LNCAP (cell line): Measurements from ENCODE around the gene BCAS3.

Experiments
- TF ChIP-seq, protein P1 (sequence below): fragments of 450-650 bp; IDR thresholded peaks from 2 replicates; pipeline ENCODE4 v1.5.1; 2017; ENCODE audit warnings: mild to moderate bottlenecking

The BCAS3 gene

DNA sequence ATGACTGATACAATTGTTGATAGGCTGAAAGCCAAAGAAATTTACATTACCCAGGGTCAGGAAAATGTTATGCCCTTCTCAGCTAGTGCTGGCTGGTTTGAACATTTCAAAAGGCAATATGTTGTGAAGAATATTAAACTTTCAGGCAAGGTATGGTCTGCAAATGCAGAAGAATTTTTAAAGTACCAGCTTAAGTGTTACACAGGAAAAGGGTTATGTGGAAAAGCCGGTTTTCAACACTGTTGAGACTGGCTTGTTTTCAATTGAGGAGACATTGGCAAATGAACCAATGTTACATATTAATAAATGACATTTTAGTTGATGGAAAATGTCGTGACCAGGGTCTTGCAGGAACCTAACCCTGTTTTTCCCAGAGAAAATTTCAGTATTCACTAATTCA, 506.1 kb downstream of the BCAS3 start:
- TF ChIP-seq, protein P1, sequence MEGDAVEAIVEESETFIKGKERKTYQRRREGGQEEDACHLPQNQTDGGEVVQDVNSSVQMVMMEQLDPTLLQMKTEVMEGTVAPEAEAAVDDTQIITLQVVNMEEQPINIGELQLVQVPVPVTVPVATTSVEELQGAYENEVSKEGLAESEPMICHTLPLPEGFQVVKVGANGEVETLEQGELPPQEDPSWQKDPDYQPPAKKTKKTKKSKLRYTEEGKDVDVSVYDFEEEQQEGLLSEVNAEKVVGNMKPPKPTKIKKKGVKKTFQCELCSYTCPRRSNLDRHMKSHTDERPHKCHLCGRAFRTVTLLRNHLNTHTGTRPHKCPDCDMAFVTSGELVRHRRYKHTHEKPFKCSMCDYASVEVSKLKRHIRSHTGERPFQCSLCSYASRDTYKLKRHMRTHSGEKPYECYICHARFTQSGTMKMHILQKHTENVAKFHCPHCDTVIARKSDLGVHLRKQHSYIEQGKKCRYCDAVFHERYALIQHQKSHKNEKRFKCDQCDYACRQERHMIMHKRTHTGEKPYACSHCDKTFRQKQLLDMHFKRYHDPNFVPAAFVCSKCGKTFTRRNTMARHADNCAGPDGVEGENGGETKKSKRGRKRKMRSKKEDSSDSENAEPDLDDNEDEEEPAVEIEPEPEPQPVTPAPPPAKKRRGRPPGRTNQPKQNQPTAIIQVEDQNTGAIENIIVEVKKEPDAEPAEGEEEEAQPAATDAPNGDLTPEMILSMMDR = no peak

DNA sequence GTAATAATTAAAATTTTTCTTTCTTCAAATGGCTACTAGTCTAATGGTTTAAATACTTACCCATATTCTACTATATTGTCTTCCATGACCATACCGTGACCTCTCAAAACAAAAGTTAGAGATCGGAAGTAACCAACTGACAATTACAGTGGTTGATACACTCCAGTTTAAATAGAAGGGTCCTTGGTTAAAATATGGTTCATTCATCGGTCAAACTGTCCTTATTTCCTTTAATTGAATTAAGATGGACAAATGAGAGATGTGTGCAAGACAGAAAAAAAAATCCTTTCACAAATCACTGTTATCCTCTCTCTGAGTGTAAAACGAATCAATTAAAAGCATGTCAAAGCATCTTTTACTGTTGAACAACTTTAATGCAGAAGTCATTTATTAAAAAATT, 507.7 kb downstream of the BCAS3 start:
- TF ChIP-seq, protein P1 = no peak

DNA sequence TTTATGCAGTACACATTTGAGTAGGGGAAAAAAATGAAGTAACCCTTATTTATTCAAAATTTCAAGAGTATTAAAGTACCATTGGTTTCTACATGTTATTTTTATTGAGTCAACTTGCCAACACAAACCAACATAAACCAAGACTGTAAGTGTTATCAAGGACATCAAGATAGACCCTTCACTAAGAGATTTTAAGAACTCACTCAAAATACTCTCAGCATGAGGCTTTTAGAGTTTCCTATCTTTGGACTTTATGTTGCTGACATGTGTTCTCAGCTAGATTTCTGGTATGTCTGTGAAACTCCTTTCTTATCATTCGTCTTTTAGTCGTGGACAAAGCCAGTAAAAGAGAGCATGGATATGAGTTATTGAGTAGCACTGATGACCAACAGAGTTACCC, 509.4 kb downstream of the BCAS3 start:
- TF ChIP-seq, protein P1 = no peak

DNA sequence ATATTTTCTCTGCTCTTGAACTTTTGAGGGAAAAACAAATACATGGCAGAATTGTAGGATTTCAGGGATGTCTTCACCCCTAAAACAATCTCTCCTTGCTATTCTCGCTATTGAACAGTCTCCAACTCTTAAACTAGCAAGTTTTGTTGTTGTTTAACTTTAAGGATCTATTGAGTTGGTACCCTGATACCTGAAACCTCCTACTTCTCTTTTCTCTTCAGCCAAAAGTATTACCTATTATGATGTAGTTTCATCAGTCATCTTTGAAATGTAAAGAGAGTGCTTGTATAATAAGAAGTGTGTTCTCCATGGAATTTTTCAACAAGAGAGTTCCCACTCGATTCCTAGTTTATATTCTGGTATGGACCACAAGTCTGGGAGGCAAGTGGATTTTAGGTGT, 510.4 kb downstream of the BCAS3 start:
- TF ChIP-seq, protein P1 = no peak

DNA sequence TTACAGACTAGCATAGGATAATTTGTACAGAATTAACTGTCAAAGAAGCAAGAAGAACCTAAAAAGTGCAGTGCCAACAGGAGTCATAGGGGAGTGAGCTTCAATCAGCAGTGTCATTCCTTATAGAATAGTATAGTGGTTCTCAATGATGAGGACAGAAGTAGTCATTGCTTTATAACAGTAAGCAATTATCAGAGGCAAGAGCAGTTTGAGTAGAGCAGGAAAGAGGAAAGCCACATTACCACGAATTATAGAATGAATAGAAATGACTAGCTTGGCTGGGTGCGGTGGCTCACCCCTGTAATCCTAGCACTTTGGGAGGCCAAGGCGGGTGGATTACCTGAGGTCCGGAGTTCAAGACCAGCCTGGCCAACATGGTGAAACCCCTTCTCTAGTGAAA, 512.3 kb downstream of the BCAS3 start:
- TF ChIP-seq, protein P1 = no peak

DNA sequence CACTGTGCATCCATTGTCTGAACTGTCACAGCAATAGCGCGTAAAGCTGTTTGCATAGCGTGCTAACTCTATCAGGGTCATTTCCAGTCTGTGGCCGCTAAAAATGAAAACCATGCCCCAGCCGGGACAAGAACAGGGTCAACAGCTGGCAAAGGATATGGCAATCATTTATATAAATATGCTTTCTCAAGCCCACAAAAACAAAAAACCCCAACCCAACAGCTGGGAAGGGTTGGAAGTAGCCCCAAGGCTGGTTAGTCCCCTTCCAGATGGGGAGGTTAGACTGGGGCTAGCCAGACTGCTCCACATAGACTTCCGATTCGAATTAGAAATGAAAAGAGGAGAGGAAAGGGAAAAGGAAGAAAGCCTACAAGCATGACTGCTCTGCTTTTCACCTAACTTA, 518.7 kb downstream of the BCAS3 start:
- TF ChIP-seq, protein P1 = no peak

DNA sequence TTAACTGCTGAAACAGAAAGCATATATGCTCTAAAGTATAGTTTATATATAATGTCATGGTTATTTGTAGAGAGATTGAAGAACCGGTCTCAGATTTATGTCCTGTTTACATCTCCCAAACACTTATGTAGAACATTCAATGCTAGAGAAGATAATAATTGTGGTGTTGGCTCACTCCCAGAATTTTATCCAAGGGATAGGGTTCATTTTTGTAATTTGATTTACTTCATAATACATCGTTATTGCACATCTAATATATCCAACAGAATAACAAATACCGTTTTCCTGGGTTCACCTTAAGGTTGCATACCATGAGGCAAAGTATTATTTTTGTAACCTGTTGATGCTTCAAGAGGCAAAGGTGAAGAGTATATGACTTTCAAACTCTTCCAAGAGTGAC, 519.1 kb downstream of the BCAS3 start:
- TF ChIP-seq, protein P1 = no peak
